GM23338 (cell line): ENCODE data around the gene SIVA1. TPM values are rescaled to one million over a fixed set of nuclear protein-coding genes. Genes with fewer than 3 reads are reported as not detected.

ENCODE experiments used
- ATAC-seq: fragments of 200-7000 bp; cut with Tn5 transposase; 3 replicates; pipeline ENCODE4 v1.9.1; 2020
- DNase-seq: peaks from one replicate; pipeline ENCODE4 v3.0.0-alpha.2; 2015; ENCODE audit warnings: low spot score
- H2AFZ ChIP-seq: fragments of 200-600 bp; sonication (generic); 2 replicates; pipeline ENCODE4 v1.8.0; 2016; ENCODE audit warnings: antibody characterized with exemption, mild to moderate bottlenecking, moderate library complexity
- H3F3A ChIP-seq: fragments of 200-600 bp; sonication (generic); replicated peaks from 2 replicates; pipeline ENCODE4 v1.8.0; 2017; ENCODE audit warnings: antibody characterized with exemption, mixed run types, low read depth
- H3K27ac ChIP-seq: fragments of 200-600 bp; sonication (generic); 2 replicates; pipeline ENCODE4 v1.6.1; 2016; ENCODE audit warnings: low read depth
- H3K27me3 ChIP-seq: fragments of 200-600 bp; sonication (generic); 2 replicates; pipeline ENCODE4 v1.8.0; 2016; ENCODE audit warnings: mild to moderate bottlenecking, mixed run types, moderate library complexity; ENCODE audit not compliant: insufficient read depth
- H3K36me3 ChIP-seq: fragments of 200-600 bp; sonication (generic); 2 replicates; pipeline ENCODE4 v1.8.0; 2016; ENCODE audit warnings: mild to moderate bottlenecking; ENCODE audit not compliant: insufficient read depth
- H3K4me1 ChIP-seq: fragments of 200-600 bp; sonication (generic); 2 replicates; pipeline ENCODE4 v1.8.0; 2016; ENCODE audit warnings: mild to moderate bottlenecking, moderate library complexity; ENCODE audit not compliant: insufficient read depth
- H3K4me2 ChIP-seq: fragments of 200-600 bp; sonication (generic); 2 replicates; pipeline ENCODE4 v1.7.1; 2017; ENCODE audit warnings: mixed run types
- H3K4me3 ChIP-seq: fragments of 200-600 bp; sonication (generic); 2 replicates; pipeline ENCODE4 v1.6.1; 2016; ENCODE audit warnings: mixed run types
- H3K79me2 ChIP-seq: fragments of 200-600 bp; sonication (generic); replicated peaks from 2 replicates; pipeline ENCODE4 v1.8.0; 2017; ENCODE audit warnings: mild to moderate bottlenecking; ENCODE audit not compliant: insufficient read depth
- H3K9me2 ChIP-seq: fragments of 200-600 bp; sonication (generic); 2 replicates; pipeline ENCODE4 v1.8.0; 2017; ENCODE audit not compliant: insufficient read depth
- H4K20me1 ChIP-seq: fragments of 200-600 bp; sonication (generic); replicated peaks from 2 replicates; pipeline ENCODE4 v1.8.0; 2017; ENCODE audit warnings: mild to moderate bottlenecking; ENCODE audit not compliant: insufficient read depth
- H3K27ac Mint-ChIP-seq: 2 replicates; pipeline ENCODE4 v1.8.0; 2020; ENCODE audit warnings: inconsistent platforms, mild to moderate bottlenecking, moderate library complexity, mixed read lengths
- H3K27me3 Mint-ChIP-seq: 3 replicates; pipeline ENCODE4 v1.8.0; 2022; ENCODE audit warnings: low read depth, mild to moderate bottlenecking, moderate library complexity, mixed read lengths, inconsistent platforms; ENCODE audit not compliant: insufficient read depth, poor library complexity
- H3K36me3 Mint-ChIP-seq: 3 replicates; pipeline ENCODE4 v1.8.0; 2021; ENCODE audit warnings: low read depth, mild to moderate bottlenecking, inconsistent platforms, moderate library complexity, mixed read lengths
- H3K4me1 Mint-ChIP-seq: 3 replicates; pipeline ENCODE4 v1.8.0; 2020; ENCODE audit warnings: mild to moderate bottlenecking, inconsistent platforms, mixed read lengths
- H3K4me3 Mint-ChIP-seq: 3 replicates; pipeline ENCODE4 v1.8.0; 2021; ENCODE audit warnings: moderate library complexity, mild to moderate bottlenecking, inconsistent platforms, mixed read lengths
- H3K9me3 Mint-ChIP-seq: 3 replicates; pipeline ENCODE4 v1.8.0; 2020; ENCODE audit warnings: moderate library complexity, mild to moderate bottlenecking, inconsistent platforms, mixed read lengths
- CREB1 ChIP-seq: fragments of 250-450 bp; sonication (Bioruptor Pico); IDR thresholded peaks from 2 replicates; pipeline ENCODE4 v1.5.0; 2020; ENCODE audit warnings: low read depth, mild to moderate bottlenecking, moderate library complexity
- EZH2phosphoT487 ChIP-seq: fragments of 200-600 bp; sonication (generic); IDR thresholded peaks from one replicate; pipeline ENCODE4 v1.8.1; 2018; ENCODE audit warnings: antibody characterized with exemption; ENCODE audit not compliant: unreplicated experiment
- JUNB ChIP-seq: IDR thresholded peaks from one replicate; pipeline ENCODE4 v1.6.1; 2016; ENCODE audit warnings: antibody characterized with exemption; ENCODE audit not compliant: unreplicated experiment
- STAT1 ChIP-seq: IDR thresholded peaks from one replicate; pipeline ENCODE4 v1.6.1; 2016; ENCODE audit warnings: antibody characterized with exemption; ENCODE audit not compliant: unreplicated experiment
- ZNF331 ChIP-seq: fragments of 250-450 bp; sonication (Bioruptor Pico); IDR thresholded peaks from 2 replicates; pipeline ENCODE4 v1.5.0; 2020; ENCODE audit warnings: low read depth, mild to moderate bottlenecking, moderate library complexity
- polyA plus RNA-seq: library from polyadenylated mRNA; unstranded; fragments of >200 nt; fragmentation: Nextera tagmentation; extraction: Ambion mirVana; gene quantifications from 2 replicates; pipeline ENCODE4 v1.2.1, GENCODE V29; 2016
- total RNA-seq: library from RNA; depleted of rRNA; stranded (reverse); fragments of >200 nt; shearing (Covaris generic); gene quantifications from 2 replicates; pipeline ENCODE4 v1.2.3, GENCODE V29; 2014
- TF ChIP-seq, protein P1 (sequence below): fragments of 250-450 bp; sonication (Bioruptor Pico); IDR thresholded peaks from 2 replicates; pipeline ENCODE4 v1.5.0; 2020; ENCODE audit warnings: mild to moderate bottlenecking, moderate library complexity
- TF ChIP-seq, protein P2 (sequence below): IDR thresholded peaks from 2 replicates; pipeline ENCODE4 v1.6.1; 2016; ENCODE audit warnings: antibody characterized with exemption
- TF ChIP-seq, protein P3 (sequence below): IDR thresholded peaks from one replicate; pipeline ENCODE4 v1.6.1; 2018; ENCODE audit warnings: antibody characterized with exemption; ENCODE audit not compliant: unreplicated experiment
- TF ChIP-seq, protein P4 (sequence below), 2 experiments: fragments of 200-600 bp in 1 of 2; sonication (generic) in 1 of 2; conservative IDR thresholded peaks; 2 replicates each; pipeline versions ENCODE4 v1.5.1 to v1.6.1; 2016 to 2017; ENCODE audit warnings: antibody characterized with exemption in 2 of 2, low read depth in 2 of 2, mild to moderate bottlenecking in 2 of 2, moderate library complexity in 1 of 2

SIVA1 gene
- total and polyA plus RNA-seq, 2 experiments from 2014 or later, result 215 to 392 TPM

DNA sequence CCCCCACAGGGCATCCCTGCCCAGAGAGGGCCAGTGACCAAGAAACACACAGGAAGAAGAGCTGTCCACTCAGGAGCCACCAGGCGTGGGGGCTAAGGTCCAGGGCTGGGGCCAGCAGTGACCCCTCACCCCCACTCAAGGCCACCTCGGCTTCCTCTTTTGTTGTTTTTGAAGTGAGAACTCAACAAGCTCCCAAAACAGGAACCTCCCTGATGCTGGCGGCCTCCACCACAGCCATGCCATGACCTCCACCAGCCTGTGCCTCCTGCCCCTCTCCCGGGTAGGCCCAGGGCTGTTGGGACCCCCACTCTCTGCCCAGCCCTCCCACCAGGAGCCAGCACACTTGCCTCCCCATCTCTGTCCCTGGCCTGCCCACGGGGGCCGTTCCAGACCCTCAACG is 34.8 kb downstream of the SIVA1 start (continued):
- TF ChIP-seq, protein P1, sequence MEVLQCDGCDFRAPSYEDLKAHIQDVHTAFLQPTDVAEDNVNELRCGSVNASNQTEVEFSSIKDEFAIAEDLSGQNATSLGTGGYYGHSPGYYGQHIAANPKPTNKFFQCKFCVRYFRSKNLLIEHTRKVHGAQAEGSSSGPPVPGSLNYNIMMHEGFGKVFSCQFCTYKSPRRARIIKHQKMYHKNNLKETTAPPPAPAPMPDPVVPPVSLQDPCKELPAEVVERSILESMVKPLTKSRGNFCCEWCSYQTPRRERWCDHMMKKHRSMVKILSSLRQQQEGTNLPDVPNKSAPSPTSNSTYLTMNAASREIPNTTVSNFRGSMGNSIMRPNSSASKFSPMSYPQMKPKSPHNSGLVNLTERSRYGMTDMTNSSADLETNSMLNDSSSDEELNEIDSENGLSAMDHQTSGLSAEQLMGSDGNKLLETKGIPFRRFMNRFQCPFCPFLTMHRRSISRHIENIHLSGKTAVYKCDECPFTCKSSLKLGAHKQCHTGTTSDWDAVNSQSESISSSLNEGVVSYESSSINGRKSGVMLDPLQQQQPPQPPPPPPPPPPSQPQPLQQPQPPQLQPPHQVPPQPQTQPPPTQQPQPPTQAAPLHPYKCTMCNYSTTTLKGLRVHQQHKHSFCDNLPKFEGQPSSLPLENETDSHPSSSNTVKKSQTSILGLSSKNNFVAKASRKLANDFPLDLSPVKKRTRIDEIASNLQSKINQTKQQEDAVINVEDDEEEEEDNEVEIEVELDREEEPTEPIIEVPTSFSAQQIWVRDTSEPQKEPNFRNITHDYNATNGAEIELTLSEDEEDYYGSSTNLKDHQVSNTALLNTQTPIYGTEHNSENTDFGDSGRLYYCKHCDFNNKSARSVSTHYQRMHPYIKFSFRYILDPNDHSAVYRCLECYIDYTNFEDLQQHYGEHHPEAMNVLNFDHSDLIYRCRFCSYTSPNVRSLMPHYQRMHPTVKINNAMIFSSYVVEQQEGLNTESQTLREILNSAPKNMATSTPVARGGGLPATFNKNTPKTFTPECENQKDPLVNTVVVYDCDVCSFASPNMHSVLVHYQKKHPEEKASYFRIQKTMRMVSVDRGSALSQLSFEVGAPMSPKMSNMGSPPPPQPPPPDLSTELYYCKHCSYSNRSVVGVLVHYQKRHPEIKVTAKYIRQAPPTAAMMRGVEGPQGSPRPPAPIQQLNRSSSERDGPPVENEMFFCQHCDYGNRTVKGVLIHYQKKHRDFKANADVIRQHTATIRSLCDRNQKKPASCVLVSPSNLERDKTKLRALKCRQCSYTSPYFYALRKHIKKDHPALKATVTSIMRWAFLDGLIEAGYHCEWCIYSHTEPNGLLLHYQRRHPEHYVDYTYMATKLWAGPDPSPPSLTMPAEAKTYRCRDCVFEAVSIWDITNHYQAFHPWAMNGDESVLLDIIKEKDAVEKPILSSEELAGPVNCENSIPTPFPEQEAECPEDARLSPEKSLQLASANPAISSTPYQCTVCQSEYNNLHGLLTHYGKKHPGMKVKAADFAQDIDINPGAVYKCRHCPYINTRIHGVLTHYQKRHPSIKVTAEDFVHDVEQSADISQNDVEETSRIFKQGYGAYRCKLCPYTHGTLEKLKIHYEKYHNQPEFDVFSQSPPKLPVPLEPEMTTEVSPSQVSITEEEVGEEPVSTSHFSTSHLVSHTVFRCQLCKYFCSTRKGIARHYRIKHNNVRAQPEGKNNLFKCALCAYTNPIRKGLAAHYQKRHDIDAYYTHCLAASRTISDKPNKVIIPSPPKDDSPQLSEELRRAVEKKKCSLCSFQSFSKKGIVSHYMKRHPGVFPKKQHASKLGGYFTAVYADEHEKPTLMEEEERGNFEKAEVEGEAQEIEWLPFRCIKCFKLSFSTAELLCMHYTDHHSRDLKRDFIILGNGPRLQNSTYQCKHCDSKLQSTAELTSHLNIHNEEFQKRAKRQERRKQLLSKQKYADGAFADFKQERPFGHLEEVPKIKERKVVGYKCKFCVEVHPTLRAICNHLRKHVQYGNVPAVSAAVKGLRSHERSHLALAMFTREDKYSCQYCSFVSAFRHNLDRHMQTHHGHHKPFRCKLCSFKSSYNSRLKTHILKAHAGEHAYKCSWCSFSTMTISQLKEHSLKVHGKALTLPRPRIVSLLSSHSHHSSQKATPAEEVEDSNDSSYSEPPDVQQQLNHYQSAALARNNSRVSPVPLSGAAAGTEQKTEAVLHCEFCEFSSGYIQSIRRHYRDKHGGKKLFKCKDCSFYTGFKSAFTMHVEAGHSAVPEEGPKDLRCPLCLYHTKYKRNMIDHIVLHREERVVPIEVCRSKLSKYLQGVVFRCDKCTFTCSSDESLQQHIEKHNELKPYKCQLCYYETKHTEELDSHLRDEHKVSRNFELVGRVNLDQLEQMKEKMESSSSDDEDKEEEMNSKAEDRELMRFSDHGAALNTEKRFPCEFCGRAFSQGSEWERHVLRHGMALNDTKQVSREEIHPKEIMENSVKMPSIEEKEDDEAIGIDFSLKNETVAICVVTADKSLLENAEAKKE (CRISPR knock-in tag), result no peak

DNA sequence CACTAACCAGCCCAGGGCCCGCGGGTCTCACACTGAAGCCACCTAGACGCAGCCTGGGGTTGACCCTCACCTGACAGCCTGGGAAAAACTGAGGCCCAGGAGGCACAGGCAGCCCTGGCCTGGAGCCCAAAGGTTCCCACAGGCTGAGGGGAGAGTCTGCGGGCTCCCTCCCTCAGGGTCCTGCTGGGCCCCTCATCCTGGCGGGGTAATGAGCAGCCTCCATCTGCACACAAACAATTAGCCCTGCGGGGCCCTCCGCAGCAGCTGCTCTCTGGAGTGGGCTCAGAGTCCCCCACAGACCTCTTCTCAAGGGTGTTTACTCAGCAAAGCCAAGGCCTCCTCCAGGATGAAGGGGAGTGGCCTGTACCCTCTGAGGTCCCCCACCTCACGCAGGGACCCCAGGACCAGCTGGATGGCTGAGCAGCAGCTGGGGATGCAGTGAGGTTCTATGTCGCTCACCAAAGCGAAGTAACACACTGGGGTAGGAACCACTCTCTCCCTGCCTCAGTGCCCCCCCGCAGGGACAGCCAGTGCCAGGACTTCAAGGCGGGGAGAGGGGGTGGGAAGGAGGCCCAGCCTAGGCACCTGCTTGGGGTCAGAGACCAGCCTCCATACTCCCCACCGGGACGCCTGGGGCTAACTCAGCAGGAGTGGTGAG is 35.3 kb downstream of the SIVA1 start:
- DNase-seq, result no peak
- Histone ChIP-seq H3K27ac (no peak overlapping the region), H4K20me1 (peaks cover 4% of the 10 kb centered on the region; the same call in 1 of the 2 replicates)
- TF ChIP-seq JUNB (no peak), STAT1 (no peak), CREB1 (no peak), ZNF331 (CRISPR knock-in tag) (no peak), EZH2phosphoT487 (no peak)
- TF ChIP-seq, protein P2, sequence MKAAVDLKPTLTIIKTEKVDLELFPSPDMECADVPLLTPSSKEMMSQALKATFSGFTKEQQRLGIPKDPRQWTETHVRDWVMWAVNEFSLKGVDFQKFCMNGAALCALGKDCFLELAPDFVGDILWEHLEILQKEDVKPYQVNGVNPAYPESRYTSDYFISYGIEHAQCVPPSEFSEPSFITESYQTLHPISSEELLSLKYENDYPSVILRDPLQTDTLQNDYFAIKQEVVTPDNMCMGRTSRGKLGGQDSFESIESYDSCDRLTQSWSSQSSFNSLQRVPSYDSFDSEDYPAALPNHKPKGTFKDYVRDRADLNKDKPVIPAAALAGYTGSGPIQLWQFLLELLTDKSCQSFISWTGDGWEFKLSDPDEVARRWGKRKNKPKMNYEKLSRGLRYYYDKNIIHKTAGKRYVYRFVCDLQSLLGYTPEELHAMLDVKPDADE, result no peak
- TF ChIP-seq, protein P3, sequence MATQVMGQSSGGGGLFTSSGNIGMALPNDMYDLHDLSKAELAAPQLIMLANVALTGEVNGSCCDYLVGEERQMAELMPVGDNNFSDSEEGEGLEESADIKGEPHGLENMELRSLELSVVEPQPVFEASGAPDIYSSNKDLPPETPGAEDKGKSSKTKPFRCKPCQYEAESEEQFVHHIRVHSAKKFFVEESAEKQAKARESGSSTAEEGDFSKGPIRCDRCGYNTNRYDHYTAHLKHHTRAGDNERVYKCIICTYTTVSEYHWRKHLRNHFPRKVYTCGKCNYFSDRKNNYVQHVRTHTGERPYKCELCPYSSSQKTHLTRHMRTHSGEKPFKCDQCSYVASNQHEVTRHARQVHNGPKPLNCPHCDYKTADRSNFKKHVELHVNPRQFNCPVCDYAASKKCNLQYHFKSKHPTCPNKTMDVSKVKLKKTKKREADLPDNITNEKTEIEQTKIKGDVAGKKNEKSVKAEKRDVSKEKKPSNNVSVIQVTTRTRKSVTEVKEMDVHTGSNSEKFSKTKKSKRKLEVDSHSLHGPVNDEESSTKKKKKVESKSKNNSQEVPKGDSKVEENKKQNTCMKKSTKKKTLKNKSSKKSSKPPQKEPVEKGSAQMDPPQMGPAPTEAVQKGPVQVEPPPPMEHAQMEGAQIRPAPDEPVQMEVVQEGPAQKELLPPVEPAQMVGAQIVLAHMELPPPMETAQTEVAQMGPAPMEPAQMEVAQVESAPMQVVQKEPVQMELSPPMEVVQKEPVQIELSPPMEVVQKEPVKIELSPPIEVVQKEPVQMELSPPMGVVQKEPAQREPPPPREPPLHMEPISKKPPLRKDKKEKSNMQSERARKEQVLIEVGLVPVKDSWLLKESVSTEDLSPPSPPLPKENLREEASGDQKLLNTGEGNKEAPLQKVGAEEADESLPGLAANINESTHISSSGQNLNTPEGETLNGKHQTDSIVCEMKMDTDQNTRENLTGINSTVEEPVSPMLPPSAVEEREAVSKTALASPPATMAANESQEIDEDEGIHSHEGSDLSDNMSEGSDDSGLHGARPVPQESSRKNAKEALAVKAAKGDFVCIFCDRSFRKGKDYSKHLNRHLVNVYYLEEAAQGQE, result no peak
- TF ChIP-seq, protein P4, sequence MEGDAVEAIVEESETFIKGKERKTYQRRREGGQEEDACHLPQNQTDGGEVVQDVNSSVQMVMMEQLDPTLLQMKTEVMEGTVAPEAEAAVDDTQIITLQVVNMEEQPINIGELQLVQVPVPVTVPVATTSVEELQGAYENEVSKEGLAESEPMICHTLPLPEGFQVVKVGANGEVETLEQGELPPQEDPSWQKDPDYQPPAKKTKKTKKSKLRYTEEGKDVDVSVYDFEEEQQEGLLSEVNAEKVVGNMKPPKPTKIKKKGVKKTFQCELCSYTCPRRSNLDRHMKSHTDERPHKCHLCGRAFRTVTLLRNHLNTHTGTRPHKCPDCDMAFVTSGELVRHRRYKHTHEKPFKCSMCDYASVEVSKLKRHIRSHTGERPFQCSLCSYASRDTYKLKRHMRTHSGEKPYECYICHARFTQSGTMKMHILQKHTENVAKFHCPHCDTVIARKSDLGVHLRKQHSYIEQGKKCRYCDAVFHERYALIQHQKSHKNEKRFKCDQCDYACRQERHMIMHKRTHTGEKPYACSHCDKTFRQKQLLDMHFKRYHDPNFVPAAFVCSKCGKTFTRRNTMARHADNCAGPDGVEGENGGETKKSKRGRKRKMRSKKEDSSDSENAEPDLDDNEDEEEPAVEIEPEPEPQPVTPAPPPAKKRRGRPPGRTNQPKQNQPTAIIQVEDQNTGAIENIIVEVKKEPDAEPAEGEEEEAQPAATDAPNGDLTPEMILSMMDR (conservative IDR thresholded peaks at IDR 0.05; ENCODE audit: low read depth in 2 of 2), result no peak

More for the DNA sequence above, 35.3 kb downstream of the SIVA1 start:
- Histone ChIP-seq H3K79me2 (peaks cover 10% of the 10 kb centered on the region), H2AFZ (no peak overlapping the region), H3K4me3 (no peak overlapping the region), H3K27me3 (no peaks in the 10 kb centered on the region), H3F3A (no peaks in the 10 kb centered on the region), H3K36me3 (no peaks in the 10 kb centered on the region), H3K9me2 (no peaks in the 10 kb centered on the region), H3K4me2 (no peak overlapping the region), H3K4me1 (no peaks in the 10 kb centered on the region)
- ATAC-seq, result no peak
- Mint-ChIP-seq H3K27me3 (peaks cover 10% of the 10 kb centered on the region), H3K36me3 (peaks cover 3% of the 10 kb centered on the region; the same call in 2 of the 3 replicates), H3K4me1 (peaks cover under 1% of the 10 kb centered on the region; the same call in 2 of the 3 replicates), H3K27ac (no peak overlapping the region), H3K4me3 (no peak overlapping the region), H3K9me3 (no peaks in the 10 kb centered on the region)
